ENCODE measurements around the gene HECTD4.
"Not testable (repeated sequence)": the region's sequence is repeated elsewhere in the genome, so short reads cannot be mapped to it uniquely, and the experiment has no call there.

Gene HECTD4

DNA sequence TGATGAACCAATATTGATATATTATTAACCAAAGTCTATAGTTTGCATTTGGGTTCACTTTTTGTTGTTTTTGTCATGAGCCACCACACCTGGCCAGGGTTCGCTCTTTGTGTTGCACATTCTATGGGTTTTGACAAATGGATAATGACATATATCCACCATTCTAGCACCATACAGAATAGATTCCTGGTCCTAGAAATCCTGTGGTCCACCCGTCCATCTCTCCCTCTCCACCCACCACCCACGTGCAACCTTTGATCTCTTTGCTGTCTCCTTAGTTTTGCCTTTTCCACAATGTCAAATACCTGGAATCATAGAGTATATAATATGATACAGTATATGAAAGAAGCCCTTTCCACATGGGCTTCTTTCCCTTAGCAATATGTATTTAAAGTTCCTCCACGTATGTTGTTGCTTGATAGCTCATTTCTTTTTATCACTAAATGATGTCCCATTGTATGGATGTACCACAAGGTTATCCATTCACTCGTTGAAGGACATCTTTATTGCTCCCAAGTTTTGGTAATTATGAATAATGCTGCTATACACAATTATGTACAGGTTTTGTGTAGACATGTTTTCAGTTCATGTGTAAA is 19.8 kb upstream of the HECTD4 start:
- no peak for DNase-seq

- no peak for DNase-seq
These were observed 18.8 kb upstream of the HECTD4 start for GRCh38 chr12:112401054-112401453.

DNA sequence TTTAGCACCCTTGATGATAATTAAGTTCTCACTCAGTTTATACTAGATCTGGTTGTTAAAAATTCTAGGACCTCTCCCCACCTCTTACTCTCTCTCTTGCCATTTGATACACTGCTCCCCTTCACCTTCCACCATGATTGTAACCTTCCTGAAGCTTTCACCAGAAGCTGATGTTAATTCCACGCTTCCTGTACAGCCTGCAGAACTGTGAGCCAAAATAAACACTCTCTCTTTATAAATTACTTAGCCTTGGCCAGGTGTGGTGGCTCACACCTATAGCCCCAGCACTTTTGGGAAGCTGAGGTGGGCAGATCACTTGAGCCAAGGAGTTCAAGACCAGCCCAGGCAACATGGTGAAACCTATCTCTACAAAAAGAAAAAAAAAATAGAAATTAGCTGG is 11.1 kb upstream of the HECTD4 start:
- DNase-seq: no peak

GRCh38 chr12:112389922-112390654 is 7.9 kb upstream of the HECTD4 start:
- DNase-seq: not testable (repeated sequence)

GRCh38 chr12:112389228-112389627 is 7.0 kb upstream of the HECTD4 start:
- no peak for DNase-seq

GRCh38 chr12:112386726-112387125 is 4.5 kb upstream of the HECTD4 start:
- DNase-seq: no peak

GRCh38 chr12:112382866-112383265 is 635 bp upstream of the HECTD4 start:
- no peak for DNase-seq

GRCh38 chr12:112381406-112381882 is 787 bp downstream of the HECTD4 start:
- DNase-seq: no peak

GRCh38 chr12:112380663-112381405 is 1.4 kb downstream of the HECTD4 start:
- no peak for DNase-seq

GRCh38 chr12:112375105-112375504 is 7.1 kb downstream of the HECTD4 start:
- no peak for DNase-seq

GRCh38 chr12:112374166-112374740 is 8.0 kb downstream of the HECTD4 start:
- DNase-seq: no peak

GRCh38 chr12:112370868-112371510 is 11.2 kb downstream of the HECTD4 start:
- no peak for DNase-seq

- no peak for DNase-seq
These were observed 12.0 kb downstream of the HECTD4 start for GRCh38 chr12:112370199-112370598.

DNA sequence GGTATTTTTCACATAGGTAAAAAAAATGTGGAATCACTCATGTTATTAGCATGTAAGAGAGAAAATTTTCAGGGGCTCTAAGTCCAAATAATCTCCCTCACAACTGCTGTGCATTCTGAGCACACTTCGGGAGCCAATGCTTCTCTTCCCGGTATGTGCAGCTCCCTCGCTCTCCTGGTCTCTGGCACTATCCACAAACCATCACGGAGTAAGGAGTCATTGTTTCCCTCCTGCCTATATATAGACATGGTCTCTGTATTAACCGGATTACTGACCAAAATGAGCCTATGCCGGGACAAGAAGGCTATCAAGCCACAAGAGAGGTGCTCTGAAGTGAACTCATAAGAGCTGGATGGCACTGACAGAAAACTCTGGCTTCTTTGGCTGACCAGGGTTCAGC is 13.4 kb downstream of the HECTD4 start:
- DNase-seq: no peak

- no peak for DNase-seq
These were observed 14.3 kb downstream of the HECTD4 start for GRCh38 chr12:112367965-112368364.

GRCh38 chr12:112362310-112362709 is 19.9 kb downstream of the HECTD4 start:
- no peak for DNase-seq

- no peak for DNase-seq
These were observed 21.0 kb downstream of the HECTD4 start for GRCh38 chr12:112361271-112361670.

DNA sequence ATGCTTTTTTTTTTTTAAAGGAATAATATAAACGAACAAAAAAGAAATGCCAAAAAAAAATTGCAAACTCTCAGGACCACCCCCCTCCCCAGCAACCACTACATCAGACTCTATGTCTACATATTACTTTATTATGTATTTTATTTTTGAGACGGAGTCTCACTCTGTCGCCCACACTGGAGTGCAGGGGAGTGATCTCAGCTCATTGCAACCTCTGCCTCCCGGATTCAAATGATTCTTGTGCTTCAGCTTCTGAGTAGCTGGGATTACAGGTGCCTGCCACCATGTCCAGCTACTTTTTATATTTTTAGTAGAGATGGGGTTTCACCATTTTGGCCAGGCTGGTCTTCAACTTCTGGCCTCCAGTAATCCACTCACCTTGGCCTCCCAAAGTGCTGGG is 22.9 kb downstream of the HECTD4 start:
- DNase-seq: no peak

- no peak for DNase-seq
These were observed 25.0 kb downstream of the HECTD4 start for GRCh38 chr12:112357214-112357613.

DNA sequence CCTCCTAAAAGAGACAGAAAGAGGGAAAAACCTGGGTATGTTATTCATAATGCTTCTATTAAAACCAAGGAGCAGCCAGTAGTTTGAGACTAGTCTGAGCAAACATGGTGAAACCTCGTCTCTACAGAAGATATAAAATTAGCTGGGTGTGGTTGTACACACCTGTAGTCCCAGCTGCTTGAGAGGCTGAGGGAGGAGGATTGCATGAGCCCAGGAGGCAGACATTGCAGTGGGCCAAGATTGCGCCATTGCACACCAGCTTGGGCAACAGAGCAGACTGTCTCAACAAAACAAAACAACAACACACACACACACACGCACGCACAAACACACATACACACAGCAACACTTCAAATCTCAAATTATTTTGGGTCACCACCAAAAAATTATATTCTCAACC is 27.8 kb downstream of the HECTD4 start:
- DNase-seq: no peak

DNA sequence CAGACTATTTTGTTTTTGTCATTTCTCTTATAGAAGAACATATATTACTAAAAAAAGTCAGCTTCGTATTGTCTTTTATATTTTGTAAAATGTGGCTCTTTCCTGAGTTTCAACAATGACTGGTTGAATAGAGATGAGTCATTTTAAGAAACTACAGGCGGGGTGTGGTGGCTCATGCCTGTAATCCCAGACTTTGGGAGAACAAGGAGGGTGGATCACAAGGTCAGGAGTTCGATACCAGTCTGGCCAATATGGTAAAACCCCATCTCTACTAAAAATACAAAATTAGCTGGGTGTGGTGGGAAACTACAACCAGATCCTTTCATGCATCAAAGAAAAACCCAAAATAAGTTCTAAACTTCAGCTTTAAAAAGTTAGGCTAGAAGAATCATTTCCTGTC is 28.8 kb downstream of the HECTD4 start:
- no peak for DNase-seq

DNA sequence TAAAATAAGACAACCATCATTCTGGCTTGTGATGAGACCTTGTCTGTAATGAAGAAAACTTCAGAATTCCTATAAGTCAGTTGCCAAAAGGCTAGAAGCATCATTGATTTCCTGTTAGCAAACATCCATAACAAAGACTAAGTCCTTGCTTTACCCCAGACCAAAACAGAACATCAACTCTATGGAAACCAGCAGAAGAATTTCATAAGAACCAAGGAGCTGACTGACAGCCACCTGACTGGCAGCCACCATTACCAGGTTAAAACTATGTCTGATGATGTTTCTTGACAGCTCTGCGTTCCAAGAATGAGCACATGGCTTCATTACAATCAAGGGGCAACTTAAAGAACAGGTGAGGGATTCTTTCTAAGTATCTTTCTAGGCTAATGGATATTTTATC is 29.3 kb downstream of the HECTD4 start:
- DNase-seq: no peak
